NCI-H446 (cell line): ENCODE results near the gene TMBIM1.
A peak's percentile ranks its signal among the peaks of the same experiment; 100 is the strongest.
"Not testable (repeated sequence)": the region's sequence is repeated elsewhere in the genome, so short reads cannot be mapped to it uniquely, and the experiment has no call there.

Experiments used
- DNase-seq, 2 experiments: peaks; one replicate each; lab custom pipeline; 2025; lab: John Stamatoyannopoulos, UW

The TMBIM1 gene

DNA sequence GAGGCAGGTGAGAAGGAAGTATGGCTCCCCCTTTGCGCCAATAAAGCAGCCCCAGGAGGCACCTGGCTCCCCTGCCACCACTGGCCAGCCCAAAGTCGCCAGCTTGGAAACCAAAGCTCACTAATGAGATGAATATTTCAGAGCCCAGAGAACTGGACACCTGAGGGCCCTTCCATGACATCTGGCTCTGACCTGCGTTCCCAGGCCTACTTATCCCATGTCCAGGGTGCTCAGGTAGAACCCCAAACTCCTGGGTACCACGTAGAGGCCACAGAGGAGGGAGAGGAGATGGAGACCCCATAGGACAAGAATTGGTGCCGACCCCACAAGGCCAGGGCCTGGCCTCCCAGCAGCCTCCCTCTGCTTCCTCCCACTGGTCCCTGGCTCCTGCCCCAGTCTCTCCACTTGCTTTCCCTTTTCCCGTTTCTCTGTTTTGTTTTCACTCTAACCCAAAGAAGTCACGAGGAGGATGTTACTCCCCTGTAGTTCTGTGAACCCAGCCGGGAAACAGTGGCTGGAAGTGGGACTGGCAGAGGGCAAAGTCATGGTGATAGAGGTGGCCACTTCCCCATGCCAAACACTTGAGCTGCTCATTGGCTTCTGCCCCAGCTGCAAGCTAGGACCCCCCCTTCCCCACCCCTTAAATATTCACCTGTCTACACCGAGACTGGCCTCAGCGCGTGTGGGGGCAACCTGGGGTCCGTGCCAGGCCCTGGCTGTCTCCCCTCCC lies 820 bp downstream of the TMBIM1 start:
- no peak for DNase-seq

DNA sequence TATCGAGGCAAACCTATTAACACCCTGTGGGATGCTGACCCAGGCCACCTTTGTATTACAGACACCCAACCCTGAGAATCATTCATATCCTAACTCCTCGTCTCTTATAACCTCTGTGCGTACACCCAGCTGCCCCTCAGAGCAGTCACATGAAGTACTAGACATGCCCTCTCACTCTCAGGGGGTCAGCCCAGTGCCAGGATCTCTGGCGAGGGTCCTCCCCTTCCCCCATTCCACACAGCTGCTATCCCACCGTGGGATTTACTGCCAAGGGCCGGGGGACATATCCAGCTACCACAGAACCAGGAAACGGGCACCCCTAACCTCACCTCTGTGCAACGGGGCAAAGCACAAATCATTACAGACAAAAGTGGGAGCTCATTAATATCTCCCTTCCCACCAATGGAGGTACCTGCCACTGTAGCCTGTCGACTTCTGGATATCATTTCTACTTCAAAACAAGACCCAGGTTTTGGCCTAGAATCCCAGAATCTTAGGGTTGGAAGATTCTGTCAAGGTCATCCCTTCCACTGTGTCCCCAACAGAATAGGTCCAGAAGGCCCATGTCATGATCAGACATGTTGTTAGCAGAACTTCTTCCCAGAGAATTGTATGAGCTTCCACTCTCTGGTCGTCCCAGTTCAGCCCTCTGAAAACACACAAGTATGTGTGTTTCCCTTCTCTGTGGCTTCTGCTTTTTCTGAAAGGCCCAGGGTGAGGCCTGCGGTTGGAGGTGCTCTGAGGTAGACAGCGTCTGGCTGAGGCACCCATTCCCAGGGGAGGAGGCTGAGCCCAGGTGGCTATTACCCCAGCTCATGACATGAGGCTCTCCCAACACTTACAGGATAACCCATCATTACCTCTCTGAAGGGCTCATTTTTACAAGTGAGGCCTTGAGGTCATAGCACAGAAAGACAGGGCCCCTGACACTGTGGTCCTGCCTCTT lies 1.7 kb downstream of the TMBIM1 start:
- DNase-seq, result no peak

DNA sequence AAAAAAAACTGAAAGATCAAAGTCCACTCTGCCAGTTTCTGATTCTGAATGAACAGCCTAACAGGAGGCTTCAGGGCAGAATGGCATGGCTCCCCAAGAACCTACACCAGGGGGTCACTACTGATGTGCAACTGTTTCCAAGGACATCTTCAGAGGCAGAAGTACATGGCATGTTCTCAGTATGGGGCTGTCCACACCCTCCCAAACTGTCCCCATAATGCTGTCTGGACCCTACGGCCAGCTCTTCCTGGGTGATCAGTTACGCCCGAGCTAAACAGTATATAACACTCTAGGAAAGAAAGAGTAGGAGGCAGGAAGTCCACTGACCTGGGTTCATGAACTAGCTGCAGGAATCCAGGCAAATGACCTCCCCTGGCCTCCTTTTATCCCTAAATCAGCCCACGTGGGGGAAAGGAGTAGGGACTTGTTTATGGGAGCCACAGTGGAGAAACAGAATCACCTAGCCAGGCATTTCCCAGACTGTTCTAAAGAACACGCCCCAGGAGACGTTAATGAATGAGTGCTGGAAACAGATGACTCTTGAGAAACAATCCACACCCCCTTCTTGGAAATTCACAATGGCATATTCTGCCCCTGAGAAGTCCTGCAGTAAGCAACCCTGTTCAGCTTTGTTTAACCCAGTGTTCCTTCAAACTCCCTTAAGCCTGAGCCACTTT lies 2.5 kb downstream of the TMBIM1 start:
- DNase-seq, result no peak

DNA sequence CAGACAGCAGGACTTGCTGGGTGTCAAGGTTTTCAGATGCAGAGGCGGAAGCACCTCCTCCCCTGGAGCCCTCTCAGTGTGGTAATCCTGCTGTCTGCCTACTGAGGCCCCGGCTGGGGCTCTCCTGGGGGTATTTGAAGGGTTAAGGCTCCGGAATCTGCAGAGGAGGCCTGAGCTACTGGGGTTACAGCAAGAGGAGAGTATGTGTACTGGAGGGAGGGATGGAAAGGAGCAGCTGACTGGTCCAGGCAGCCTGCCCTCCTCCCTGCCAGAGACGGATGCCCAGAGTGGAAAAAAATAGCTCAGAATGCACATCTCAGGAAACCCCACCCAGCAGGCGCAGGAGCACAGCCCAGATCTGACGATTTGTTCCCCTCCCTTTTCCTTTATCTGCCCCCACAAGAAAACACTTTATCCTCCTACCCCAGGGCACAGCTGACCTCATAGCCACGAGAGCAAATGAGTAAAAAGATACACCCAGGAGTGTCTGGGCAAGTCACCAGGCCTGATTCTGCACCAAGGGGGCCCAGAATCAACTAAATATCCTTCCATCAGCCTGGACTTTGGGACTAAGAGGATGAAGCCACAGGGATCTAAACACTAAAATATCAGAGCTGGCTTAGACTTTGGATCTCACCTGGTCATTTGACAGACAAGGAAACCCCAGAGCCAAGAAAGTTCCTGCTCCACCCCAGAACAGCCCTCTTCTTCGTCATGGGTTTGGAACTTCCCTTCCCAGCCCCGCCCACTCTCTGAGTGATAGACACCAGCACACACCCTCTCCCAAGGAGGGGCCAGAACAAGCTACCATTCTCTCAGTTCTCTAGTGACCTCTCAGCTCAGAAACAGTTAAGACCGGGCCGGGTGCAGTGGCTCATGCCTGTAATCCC lies 5.5 kb downstream of the TMBIM1 start:
- DNase-seq, result peak; percentile 18 to 54

DNA sequence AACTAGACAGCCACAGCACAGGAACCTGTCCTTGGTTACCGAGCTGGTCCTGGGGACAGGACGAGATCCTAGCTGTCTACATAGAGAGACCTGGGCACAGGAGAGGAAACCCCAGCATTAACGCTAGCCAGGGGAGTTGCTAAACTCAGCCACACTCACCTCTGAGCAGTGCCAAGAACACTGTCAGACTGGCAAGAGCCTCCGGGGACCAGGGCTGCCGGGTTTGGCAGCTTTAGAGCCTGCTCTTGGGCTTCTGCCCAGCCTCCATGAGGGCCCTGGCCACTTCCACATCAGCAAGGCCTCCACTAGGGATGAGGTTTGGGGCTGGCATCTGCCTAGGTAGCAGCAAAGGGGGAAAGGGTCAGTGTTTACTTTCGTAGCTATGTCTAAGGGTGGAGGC lies 6.7 kb downstream of the TMBIM1 start:
- peak; percentile 67 to 88 for DNase-seq

DNA sequence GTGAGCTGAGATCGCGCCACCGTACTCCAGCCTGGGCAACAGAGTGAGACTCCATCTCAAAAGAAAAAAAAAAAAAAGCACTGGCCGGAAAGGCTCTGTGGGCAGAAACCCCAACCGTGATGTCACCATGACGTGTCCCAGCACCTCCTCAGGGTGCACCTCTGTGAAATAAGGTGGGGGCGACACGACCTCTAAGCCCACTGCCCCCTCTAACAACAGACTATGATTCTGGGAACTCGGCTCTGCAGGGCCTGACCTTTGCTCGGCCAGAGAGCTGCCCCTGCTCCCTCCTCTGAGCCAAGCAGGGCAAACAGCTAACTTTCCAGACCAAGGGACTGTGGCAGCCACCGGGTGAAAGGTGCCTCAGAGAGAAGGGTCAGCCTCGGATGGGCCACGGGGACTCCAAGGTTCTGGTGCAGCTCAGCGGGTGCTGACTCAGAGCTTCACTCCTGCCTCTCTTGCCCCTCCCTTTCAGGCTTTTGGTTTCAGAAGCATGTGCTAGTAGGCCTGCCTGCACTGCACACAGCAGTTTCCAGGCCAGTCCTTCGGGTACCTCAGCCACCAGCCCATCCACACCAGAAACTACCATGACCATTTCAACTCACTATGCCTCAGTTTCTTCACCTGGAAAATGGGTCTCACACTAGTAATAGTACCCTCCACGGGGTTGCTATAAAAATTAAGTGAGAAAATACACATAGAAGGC lies 8.0 kb downstream of the TMBIM1 start:
- DNase-seq, result no peak

DNA sequence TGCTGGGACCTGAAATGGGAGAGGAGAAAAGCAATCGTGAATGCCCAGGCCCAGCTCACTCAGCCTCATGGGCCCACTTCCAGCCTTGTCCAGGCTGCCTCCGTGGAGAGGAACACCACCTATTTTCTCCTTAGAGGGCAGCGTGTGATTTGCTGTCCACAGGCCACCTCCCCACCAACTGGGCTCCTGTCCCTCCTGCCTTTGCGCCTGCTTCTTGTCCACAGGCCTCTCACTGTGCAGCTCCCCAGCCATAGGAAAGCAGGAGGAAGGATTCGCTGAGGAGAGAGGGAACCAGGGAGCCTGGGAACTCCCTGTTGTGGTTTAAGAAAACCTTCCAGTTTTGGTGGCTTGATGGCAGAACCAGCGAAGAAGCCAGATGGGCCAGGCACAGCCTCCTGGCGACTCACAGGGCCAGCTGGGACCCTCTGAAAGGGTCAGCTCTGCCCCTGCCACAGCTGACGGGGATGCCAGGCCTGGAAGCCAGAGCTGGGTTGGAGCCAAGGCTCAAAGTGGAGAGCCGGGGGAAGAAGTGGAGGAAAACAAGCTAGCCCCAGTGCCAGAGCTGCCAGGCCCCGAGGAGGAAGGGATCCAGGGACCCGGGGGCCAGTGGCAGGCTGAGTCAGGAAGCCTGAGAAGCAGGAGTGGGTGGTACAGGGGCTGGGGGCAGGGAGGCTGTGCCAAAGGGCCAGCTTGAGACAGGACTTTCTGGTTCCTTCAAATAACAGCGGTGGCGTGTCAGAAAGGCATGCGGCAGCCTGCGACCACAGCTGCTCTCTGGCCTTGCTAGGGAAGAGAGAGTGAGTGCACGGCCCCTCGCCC lies 9.9 kb downstream of the TMBIM1 start:
- peak; percentile 37 to 74 for DNase-seq

DNA sequence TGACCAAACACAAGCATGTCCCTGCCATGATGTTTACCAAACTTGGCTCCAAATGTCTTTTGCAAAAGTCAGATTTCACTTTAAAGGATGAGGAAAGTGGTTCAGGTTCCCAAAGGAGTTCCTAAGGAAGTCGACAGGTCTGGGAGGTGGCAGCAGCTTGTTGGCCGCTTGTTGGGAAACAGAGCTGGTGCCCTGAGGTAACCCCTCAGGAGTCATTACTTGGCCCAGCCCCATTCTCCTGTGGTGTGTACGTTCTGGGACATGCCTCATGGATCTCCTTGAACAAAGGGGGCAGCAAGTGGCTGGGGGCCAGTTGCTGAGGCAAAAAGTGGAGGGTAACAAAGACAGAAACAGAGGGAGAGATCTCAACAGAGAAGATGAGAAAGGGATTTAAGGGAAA lies 10.9 kb downstream of the TMBIM1 start:
- no peak for DNase-seq

DNA sequence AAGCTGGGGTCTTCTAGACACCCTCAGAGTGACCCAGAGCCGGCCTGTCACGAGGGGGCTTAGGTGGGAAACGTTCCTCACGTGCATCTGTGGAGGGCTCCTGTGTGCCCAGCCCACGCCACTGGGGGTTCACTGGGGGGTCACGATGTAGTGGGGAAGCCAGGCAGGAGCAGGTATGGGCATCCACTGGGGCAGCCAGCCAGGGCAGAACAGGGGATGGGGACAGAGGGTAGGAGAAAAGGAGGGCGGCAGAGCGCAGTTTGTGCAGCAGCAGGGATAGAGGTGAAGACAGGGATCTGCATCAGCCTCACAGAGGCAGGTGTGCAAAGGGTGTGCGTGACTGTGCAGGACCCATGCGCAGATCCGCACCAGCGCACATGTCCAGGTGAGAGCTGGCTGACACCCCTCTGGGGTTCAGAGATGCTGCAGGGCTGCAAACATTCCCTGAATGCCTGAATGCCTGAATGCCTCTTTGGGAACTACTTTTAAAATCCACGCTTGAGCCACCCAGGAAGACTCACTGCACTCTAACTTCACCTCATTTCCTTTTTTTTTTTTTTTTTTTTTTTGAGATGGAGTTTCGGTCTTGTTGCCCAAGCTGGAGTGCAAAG lies 11.9 kb downstream of the TMBIM1 start:
- no peak for DNase-seq

DNA sequence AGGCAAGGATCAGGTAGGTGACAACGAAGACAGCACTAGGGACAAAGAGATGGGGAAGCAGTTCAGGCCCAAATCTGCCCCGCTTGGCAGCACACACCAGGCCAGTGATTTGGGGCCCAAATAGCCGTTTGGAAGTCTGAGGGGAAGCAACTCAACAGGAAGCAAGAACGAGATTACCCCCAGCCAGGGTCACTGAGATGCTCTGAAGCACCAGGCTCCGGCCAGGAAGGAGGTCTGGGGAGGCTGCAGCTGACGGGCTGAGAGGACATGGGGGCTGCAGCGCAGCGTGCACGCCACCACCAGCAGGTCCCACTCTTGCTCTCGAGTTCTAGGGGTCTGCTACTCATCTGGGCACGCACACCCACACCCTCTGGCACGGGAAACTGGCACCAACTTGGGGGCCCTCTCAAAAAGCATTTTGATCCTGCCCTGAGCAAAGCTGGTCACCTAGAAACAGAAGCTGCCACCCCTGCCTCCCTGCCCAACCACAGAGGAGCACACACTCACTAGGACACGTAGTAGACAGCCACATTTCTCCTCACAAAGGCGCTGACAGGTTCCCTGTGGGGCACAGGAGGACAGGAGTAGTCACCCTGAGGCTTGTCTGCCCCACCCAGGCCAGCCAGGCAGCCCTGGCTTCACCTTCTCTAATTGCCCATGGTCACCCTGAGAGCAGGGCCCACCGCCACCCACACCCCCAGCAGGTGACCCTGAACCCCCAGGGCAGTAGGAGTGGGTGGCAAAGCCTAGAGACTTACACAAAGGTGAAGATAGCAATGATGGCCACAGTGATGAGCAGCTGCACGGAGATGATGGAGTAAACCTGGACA lies 13.6 kb downstream of the TMBIM1 start:
- no peak for DNase-seq

DNA sequence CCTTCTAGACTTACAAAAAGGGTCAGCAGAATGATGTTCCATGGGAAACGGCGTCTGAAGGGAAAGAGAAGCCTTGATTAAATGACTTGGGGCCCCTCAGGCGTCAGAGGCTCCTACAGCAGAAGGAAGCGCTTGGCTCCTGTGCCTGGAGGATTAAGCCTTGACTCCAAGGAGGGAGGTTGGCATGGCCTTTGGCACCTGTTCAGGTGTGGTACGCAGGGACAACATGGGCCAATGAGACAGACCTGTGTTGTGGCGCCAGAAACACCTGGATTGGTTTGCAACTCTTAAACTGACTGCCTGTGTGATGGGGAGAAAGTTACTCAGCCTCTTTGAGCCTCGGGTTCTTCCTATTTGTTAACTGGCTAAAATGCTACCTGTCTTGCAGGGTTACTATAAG lies 14.4 kb downstream of the TMBIM1 start:
- no peak for DNase-seq

DNA sequence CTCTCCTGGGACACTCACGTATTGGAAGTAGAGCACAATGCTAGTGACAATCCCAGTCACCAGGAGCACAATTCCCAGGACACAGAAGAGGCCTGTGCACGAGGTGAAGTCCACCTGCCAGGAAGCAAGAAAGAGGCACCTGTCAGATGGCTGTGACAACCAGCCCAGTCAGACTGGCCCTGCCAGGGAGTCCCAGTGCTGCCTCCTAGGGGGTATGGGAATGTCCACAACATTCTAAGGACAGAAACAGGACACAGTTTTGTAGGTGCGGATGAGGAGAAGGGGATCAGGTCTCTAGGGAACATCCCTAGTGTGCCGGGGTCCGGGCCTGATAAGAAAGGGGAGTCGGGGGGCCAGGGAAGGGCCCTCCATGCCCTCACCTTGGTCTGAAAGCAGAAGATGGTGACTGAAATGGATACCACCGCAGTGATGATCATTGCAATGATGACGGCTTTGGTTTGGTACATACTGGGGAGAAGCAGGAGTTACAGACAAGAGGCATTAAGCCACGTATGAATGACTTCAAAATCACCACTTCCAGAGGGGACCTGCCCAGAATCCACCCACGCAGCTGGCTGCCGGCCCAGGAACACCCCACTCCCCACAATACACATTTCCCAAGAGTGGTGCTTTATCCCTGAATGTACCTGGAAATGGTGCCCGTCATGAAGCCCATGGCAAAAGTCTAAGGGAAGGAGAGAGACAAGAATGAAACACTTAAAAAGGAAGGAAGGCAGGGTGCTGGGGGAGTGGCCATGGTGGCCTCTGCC lies 15.1 kb downstream of the TMBIM1 start:
- no peak for DNase-seq

DNA sequence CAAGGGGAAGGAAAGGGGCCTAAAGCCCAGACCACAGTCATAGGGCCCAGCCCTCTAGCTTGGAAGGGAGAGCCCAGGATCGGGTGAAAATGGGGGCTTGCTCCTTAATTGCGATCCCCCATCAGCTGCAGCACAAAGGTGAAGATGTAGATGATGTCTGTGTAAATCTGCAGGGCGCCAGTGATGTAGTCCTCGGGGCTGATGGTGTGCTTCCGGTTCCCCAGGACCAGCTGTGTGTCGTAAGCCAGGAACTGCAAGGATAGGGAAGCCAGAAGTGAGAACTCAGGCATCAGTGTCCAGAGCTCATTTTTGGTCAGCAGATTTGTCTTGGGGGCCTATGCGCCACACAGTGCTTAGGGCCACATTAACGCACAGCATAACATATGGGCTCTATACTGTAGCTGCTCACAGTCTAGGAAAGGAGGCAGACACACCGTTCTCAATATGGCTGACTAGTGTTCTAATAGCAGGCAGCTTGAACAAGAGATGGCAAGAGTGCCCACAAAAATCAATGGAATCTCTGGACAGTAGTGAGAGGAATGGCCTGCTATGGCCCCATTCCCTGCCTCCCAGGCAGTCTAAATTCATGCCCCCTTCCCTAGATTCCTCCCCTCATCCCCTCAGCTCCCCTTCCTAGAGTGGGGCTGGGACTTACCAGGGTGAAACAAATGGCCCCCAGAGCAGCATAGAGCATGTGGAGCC lies 16.8 kb downstream of the TMBIM1 start:
- DNase-seq, result no peak

DNA sequence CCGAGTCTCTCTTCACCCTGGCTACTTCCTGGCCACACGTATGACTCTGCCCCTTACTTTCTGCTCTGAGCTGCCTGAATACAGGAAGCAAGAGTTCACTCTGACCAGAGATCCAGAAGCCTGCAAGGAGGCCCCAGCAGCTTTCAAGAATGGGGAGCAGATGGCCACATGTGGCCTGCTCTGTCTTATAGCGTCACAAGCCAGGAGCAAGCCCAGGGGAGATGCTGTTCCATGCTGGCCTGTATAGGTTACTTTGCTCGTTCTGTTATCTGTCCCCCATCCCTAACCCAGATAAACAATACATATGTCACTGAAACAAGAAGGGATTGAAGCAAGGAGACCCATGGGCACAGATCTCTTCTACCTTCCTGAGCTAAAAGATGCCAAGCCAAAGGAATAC lies 17.7 kb downstream of the TMBIM1 start:
- no peak for DNase-seq

DNA sequence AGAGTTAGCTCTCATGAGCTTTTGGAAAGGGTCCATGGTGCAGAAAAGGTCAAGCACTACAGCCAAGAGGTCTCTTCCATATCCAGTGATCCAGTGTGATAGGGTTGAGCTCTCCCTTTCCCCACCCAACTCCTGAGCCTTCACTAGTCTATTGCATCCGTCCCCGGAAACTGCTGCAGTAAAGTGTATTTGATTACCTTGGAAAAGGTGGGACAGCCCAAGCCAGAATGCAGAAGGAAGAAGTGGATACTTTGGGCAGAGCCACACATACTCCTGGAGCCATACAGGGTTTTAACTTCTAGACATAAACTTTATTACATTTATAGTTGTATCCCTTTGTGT lies 18.4 kb downstream of the TMBIM1 start:
- no peak for DNase-seq

DNA sequence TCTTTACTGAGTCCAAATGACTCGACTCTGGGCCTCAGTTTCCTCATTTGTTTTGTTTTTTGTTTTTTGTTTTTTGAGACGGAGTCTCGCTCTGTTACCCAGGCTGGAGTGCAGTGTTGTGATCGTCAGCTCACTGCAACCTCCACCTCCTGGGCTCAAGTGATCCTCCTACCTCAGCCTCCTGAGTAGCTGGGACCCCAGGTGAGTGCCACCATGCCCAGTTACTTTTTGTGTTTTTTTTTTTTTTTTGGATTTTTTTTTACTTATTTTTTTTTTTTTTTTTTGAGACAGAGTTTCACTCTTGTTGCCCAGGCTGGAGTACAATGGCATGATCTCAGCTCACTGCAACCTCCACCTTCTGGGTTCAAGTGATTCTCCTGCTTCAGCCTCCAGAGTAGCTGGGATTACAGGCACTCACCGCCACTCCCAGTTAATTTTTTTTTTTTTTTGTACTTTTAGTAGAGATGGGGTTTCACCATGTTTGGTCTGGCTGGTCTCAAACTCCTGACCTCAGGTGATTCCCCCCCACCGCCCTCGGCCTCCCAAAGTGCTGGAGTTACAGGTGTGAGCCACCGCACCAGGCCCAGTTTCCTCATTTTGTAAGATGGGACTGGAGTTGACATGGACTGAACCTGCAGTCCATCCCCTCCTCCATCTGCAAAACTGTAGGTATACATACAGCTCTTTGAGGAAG lies 18.9 kb downstream of the TMBIM1 start:
- DNase-seq, result not testable (repeated sequence)
